HCT116 (cell line): Measurements from ENCODE around the gene CISD3. TPM values are rescaled to one million over a fixed set of nuclear protein-coding genes. Genes with fewer than 3 reads are reported as not detected.

Experiments used
- ATAC-seq: fragments of 200-7000 bp; cut with Tn5 transposase; 2 replicates; pipeline ENCODE4 v1.9.1; 2020; ENCODE audit warnings: mild to moderate bottlenecking, moderate library complexity
- BruUV-seq: library from RNA; stranded (reverse); fragments of 400-500 nt; replicated peaks from 2 replicates; lab custom pipeline; 2021; lab: Mats Ljungman, UMichigan
- CTCF ChIA-PET: fragments of 300-600 bp; sonication (Branson Sonifier 250); formaldehyde crosslinking; loops from one replicate; lab custom pipeline; 2021; ENCODE audit warnings: antibody characterized with exemption; lab: Charles Lee
- POLR2A ChIA-PET: fragments of 300-600, 350-600 bp; sonication (Branson Sonifier 250); formaldehyde crosslinking; loops from one replicate; lab custom pipeline; 2021; ENCODE audit warnings: antibody characterized with exemption; lab: Charles Lee
- RAD21 ChIA-PET, 2 experiments: fragments of 300-600 bp; sonication (Branson Sonifier 250); formaldehyde crosslinking; loops; one replicate each; lab custom pipeline; 2023; ENCODE audit warnings: low total read pairs in 2 of 2; ENCODE audit not compliant: uncharacterized antibody in 2 of 2, unreplicated experiment in 2 of 2, low non-redundant PET in 1 of 2; lab: Charles Lee
- DNase-seq: peaks from one replicate; pipeline ENCODE4 v3.0.0-alpha.2; 2010; ENCODE audit warnings: low read depth, low spot score
- H2AFZ ChIP-seq: fragments of 200-600 bp; shearing (Covaris generic), sonication (generic); 2 replicates; pipeline ENCODE4 v1.6.1; 2017; ENCODE audit warnings: low read depth, mixed run types, mixed read lengths, antibody characterized with exemption, low read length; ENCODE audit not compliant: poor library complexity, severe bottlenecking
- H3K27ac ChIP-seq: 2 replicates; pipeline ENCODE4 v1.5.1; 2012; ENCODE audit warnings: low read depth, low read length
- H3K27me3 ChIP-seq: fragments of 200-600 bp; sonication (generic); 2 replicates; pipeline ENCODE4 v1.6.1; 2016; ENCODE audit warnings: mixed run types, low read length, mixed read lengths; ENCODE audit not compliant: insufficient read depth
- H3K36me3 ChIP-seq, 2 experiments: fragments of 200-500 bp in 1 of 2; fragments of 200-600 bp in 1 of 2; sonication (Bioruptor generic) in 1 of 2; sonication (generic) in 1 of 2; 2 replicates each; pipeline versions ENCODE4 v1.5.1 to v1.6.1; 2014 to 2016; ENCODE audit warnings: low read length in 2 of 2, inconsistent platforms in 1 of 2, mixed read lengths in 1 of 2, mixed run types in 1 of 2; ENCODE audit not compliant: insufficient read depth in 2 of 2, control insufficient read depth in 1 of 2
- H3K4me1 ChIP-seq, 2 experiments: fragments of 200-600 bp in 1 of 2; sonication (generic) in 1 of 2; 2 replicates each; pipeline versions ENCODE4 v1.5.1 to v1.6.1; 2012 to 2017; ENCODE audit warnings: low read length in 2 of 2, inconsistent platforms in 1 of 2, mild to moderate bottlenecking in 1 of 2, mixed read lengths in 1 of 2, mixed run types in 1 of 2, moderate library complexity in 1 of 2; ENCODE audit not compliant: insufficient read depth in 2 of 2, control insufficient read depth in 1 of 2
- H3K4me2 ChIP-seq: fragments of 200-600 bp; sonication (generic); 2 replicates; pipeline ENCODE4 v1.6.1; 2017; ENCODE audit warnings: mixed run types, low read length, mixed read lengths
- H3K4me3 ChIP-seq, 2 experiments: fragments of 200-600 bp in 1 of 2; sonication (generic) in 1 of 2; replicated peaks in 1 of 2; 2 replicates each; pipeline ENCODE4 v1.5.1; 2011 to 2016; ENCODE audit warnings: low read length in 2 of 2, control low read depth in 1 of 2, low read depth in 1 of 2, mild to moderate bottlenecking in 1 of 2, mixed read lengths in 1 of 2, mixed run types in 1 of 2
- H3K79me2 ChIP-seq: fragments of 200-600 bp; sonication (generic); 2 replicates; pipeline ENCODE4 v1.6.1; 2017; ENCODE audit warnings: mild to moderate bottlenecking, mixed run types, low read length, moderate library complexity, mixed read lengths; ENCODE audit not compliant: insufficient read depth
- H3K9ac ChIP-seq: fragments of 200-600 bp; sonication (generic); 2 replicates; pipeline ENCODE4 v1.6.1; 2016; ENCODE audit warnings: low read length, mixed read lengths
- H3K9me2 ChIP-seq: fragments of 200-600 bp; sonication (generic), shearing (Covaris generic); 2 replicates; pipeline ENCODE4 v1.6.1; 2017; ENCODE audit warnings: mixed run types, mild to moderate bottlenecking, moderate library complexity; ENCODE audit not compliant: insufficient read depth
- H3K9me3 ChIP-seq, 2 experiments: fragments of 200-500 bp in 1 of 2; fragments of 200-600 bp in 1 of 2; sonication (Bioruptor generic) in 1 of 2; sonication (generic) in 1 of 2; 2 replicates each; pipeline ENCODE4 v1.6.1; 2014 to 2017; ENCODE audit warnings: low read length in 2 of 2, mixed read lengths in 2 of 2, inconsistent platforms in 1 of 2, low read depth in 1 of 2, mild to moderate bottlenecking in 1 of 2, mixed run types in 1 of 2, moderate library complexity in 1 of 2; ENCODE audit not compliant: control insufficient read depth in 1 of 2, insufficient read depth in 1 of 2
- H4K20me1 ChIP-seq: fragments of 200-600 bp; sonication (generic), shearing (Covaris generic); 2 replicates; pipeline ENCODE4 v1.6.1; 2017; ENCODE audit warnings: mixed run types, mild to moderate bottlenecking, moderate library complexity; ENCODE audit not compliant: insufficient read depth
- ATF3 ChIP-seq: IDR thresholded peaks from 2 replicates; pipeline ENCODE4 v1.6.1; 2012
- CBX3 ChIP-seq: IDR thresholded peaks from 2 replicates; pipeline ENCODE4 v1.6.1; 2012; ENCODE audit warnings: low read depth
- CEBPB ChIP-seq: IDR thresholded peaks from 2 replicates; pipeline ENCODE4 v1.6.1; 2012; ENCODE audit warnings: low read depth
- CTCF ChIP-seq, 3 experiments: fragments of 200-600 bp in 1 of 3; sonication (generic) in 1 of 3; IDR thresholded peaks in 2 of 3; conservative IDR thresholded peaks in 1 of 3; 2 replicates each; pipeline ENCODE4 v1.5.1; 2012 to 2017; ENCODE audit warnings: low read depth in 2 of 3, low read length in 2 of 3, antibody characterized with exemption in 1 of 3, borderline replicate concordance in 1 of 3, control low read depth in 1 of 3, mild to moderate bottlenecking in 1 of 3, mixed read lengths in 1 of 3, mixed run types in 1 of 3, moderate library complexity in 1 of 3; ENCODE audit not compliant: insufficient read depth in 1 of 3
- EGR1 ChIP-seq: IDR thresholded peaks from 2 replicates; pipeline ENCODE4 v1.6.1; 2012; ENCODE audit warnings: low read depth
- ELF1 ChIP-seq: IDR thresholded peaks from 2 replicates; pipeline ENCODE4 v1.6.1; 2012; ENCODE audit warnings: low read depth, borderline replicate concordance
- JUND ChIP-seq: IDR thresholded peaks from 2 replicates; pipeline ENCODE4 v1.6.1; 2012
- POLR2AphosphoS5 ChIP-seq: IDR thresholded peaks from 2 replicates; pipeline ENCODE4 v1.6.1; 2011; ENCODE audit warnings: mild to moderate bottlenecking, low read depth, low read length, moderate library complexity
- RAD21 ChIP-seq: IDR thresholded peaks from 2 replicates; pipeline ENCODE4 v1.6.1; 2012; ENCODE audit warnings: low read depth, mild to moderate bottlenecking
- REST ChIP-seq: IDR thresholded peaks from 2 replicates; pipeline ENCODE4 v1.6.1; 2012; ENCODE audit warnings: low read depth
- SP1 ChIP-seq: IDR thresholded peaks from 2 replicates; pipeline ENCODE4 v1.6.1; 2012; ENCODE audit warnings: low read depth
- SRF ChIP-seq: IDR thresholded peaks from 2 replicates; pipeline ENCODE4 v1.6.1; 2012; ENCODE audit warnings: low read depth
- TCF7L2 ChIP-seq: IDR thresholded peaks from 2 replicates; pipeline ENCODE4 v1.7.0; 2011; ENCODE audit warnings: borderline replicate concordance, inconsistent platforms; ENCODE audit not compliant: insufficient read depth, insufficient read length; ENCODE audit errors: extremely low read depth
- ZFX ChIP-seq: fragments of 450-650 bp; IDR thresholded peaks from 2 replicates; pipeline ENCODE4 v1.6.1; 2017
- ZNF274 ChIP-seq: fragments of 200-500 bp; sonication (Bioruptor generic); IDR thresholded peaks from 2 replicates; pipeline ENCODE4 v1.6.1; 2014; ENCODE audit warnings: mild to moderate bottlenecking, low read depth, low read length, inconsistent platforms
- intact Hi-C: fragments of 100-400 bp; cut with micrococcal nuclease; formaldehyde crosslinking; loops from 2 replicates; pipeline ENCODE4 v1.10.0; 2022
- total RNA-seq: library from RNA; stranded (reverse); gene quantifications from one replicate; pipeline ENCODE4 v1.2.1, GENCODE V29; 2021; ENCODE audit not compliant: unreplicated experiment

CISD3 gene
- total RNA-seq, 1 experiment from 2014 or later, result 50.2 TPM

GRCh38 chr17:38709864-38710603 lies 20.1 kb upstream of the CISD3 start:
- no peak overlapping the region for H3K4me3 ChIP-seq
- H2AFZ ChIP-seq, result no peak overlapping the region
- peaks cover 6 to 15% of the 10 kb centered on the region in 2 experiments; a peak in 3 of 4 replicates for H3K4me1 ChIP-seq
- ATAC-seq, result no peak
- H3K79me2 ChIP-seq, result peaks cover 36% of the 10 kb centered on the region
- H3K27me3 ChIP-seq, result no peaks in the 10 kb centered on the region
- peaks cover 20 to 46% of the 10 kb centered on the region in 2 experiments; a peak in 3 of 4 replicates for H3K36me3 ChIP-seq
- TF ChIP-seq SP1 (no peak), CBX3 (no peak), ELF1 (no peak), POLR2AphosphoS5 (no peak), REST (no peak), RAD21 (no peak), JUND (no peak), ATF3 (no peak), CTCF (IDR thresholded peaks at IDR 0.05 in 2 of 3, conservative IDR thresholded peaks at IDR 0.05 in 1 of 3; ENCODE audit: borderline replicate concordance in 1 of 3, insufficient read depth in 1 of 3, low read depth in 2 of 3, low read length in 2 of 3) (no peak), ZFX (no peak), CEBPB (no peak), SRF (no peak), TCF7L2 (no peak), EGR1 (no peak), ZNF274 (no peak)
- H3K9me3 ChIP-seq, result no peaks in the 10 kb centered on the region
- no peak overlapping the region for H3K27ac ChIP-seq
- DNase-seq, result no peak
- H4K20me1 ChIP-seq, result no peaks in the 10 kb centered on the region
- ChIA-PET CTCF (no interaction called here), RAD21 (no interaction called here), POLR2A (no interaction called here)
- H3K9me2 ChIP-seq, result no peaks in the 10 kb centered on the region
- no peak overlapping the region for H3K4me2 ChIP-seq
- no peak overlapping the region for H3K9ac ChIP-seq
- intact Hi-C loops, result no loop called here
- no TSS peak for BruUV-seq
